ENCODE results near the gene TM9SF1.

DNA sequence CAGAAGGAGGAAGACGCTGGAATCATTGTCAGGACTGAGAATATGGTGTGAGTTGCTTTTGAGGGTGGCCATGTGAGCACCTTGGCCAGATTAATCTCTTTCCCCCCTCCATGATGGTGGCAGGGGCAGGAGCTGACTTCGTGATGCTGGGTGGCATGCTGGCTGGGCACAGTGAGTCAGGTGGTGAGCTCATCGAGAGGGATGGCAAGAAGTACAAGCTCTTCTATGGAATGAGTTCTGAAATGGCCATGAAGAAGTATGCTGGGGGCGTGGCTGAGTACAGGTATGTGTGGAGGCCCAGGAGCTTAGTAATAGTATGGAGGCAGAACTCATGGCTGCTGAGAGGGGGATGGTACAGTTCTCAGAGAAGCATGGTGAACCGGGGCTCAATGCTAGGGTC is 42.9 kb upstream of the TM9SF1 start:
- TF ChIP-seq, protein P1, sequence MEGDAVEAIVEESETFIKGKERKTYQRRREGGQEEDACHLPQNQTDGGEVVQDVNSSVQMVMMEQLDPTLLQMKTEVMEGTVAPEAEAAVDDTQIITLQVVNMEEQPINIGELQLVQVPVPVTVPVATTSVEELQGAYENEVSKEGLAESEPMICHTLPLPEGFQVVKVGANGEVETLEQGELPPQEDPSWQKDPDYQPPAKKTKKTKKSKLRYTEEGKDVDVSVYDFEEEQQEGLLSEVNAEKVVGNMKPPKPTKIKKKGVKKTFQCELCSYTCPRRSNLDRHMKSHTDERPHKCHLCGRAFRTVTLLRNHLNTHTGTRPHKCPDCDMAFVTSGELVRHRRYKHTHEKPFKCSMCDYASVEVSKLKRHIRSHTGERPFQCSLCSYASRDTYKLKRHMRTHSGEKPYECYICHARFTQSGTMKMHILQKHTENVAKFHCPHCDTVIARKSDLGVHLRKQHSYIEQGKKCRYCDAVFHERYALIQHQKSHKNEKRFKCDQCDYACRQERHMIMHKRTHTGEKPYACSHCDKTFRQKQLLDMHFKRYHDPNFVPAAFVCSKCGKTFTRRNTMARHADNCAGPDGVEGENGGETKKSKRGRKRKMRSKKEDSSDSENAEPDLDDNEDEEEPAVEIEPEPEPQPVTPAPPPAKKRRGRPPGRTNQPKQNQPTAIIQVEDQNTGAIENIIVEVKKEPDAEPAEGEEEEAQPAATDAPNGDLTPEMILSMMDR (IDR thresholded peaks at IDR 0.05; ENCODE audit: low read length), result no peak
- TF ChIP-seq EZH2 (IDR thresholded peaks at IDR 0.05; ENCODE audit: borderline replicate concordance, low read length), result no peak
